Stimulated activated CD8-positive, alpha-beta memory T cell treated with anti-CD3 and anti-CD28 coated beads, Interleukin-12 subunit alpha, Interleukin-12 subunit beta, amount 100 ng/mL, for 4 hours (primary cell): ENCODE measurements around the gene RPS2.

Source experiments
- DNase-seq: peaks from one replicate; pipeline ENCODE4 v3.0.0-alpha.2; 2020; ENCODE audit warnings: low read depth

Gene RPS2

DNA sequence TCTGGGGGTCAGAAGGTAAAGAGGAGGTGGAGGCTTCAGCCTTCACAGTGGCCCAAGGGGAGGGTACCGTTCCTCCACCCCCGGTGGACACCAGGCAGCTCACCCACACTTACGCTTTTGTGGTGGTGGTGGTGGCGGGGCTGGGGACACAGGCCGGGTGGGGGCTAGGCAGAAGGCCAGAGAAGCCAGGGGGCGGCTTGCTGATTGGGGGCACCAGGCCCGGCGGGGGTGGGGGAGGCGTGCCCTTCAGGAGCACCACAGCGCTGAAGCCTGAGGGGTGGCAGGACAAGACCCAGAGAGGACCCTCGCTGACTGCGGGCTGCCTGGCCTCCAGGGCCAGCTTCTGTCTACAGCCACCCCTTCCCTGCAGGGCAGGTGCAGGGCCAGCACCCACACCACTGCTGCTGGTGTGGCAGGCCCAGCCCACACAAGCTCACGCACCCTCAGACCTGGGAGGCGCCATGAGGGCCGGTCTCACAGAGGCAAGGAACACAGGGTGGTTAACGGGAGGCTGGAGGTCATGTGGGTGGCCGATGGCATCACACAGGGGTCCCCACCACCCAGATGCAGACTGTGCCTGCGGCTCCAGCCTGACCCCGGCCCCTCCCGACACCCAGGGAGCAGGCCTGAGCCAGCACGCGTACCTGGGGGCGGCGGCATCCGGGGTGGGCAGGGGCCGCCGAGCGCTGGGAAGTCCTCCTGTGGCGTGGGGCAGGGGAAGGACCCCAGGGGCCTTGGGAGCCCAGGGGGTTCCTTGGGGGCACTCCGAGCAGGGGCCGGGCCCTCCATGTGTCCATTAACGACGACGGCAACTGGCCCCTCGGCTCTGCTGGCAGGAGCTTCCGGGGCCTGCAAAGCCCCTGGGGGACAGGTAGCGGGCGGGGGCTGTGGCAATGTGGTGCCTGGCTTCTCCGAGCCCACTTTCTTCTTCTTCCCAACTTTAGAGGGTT lies 34.5 kb upstream of the RPS2 start:
- no peak for DNase-seq

GRCh38 chr16:1998360-1998835 lies 33.8 kb upstream of the RPS2 start:
- DNase-seq, result no peak

DNA sequence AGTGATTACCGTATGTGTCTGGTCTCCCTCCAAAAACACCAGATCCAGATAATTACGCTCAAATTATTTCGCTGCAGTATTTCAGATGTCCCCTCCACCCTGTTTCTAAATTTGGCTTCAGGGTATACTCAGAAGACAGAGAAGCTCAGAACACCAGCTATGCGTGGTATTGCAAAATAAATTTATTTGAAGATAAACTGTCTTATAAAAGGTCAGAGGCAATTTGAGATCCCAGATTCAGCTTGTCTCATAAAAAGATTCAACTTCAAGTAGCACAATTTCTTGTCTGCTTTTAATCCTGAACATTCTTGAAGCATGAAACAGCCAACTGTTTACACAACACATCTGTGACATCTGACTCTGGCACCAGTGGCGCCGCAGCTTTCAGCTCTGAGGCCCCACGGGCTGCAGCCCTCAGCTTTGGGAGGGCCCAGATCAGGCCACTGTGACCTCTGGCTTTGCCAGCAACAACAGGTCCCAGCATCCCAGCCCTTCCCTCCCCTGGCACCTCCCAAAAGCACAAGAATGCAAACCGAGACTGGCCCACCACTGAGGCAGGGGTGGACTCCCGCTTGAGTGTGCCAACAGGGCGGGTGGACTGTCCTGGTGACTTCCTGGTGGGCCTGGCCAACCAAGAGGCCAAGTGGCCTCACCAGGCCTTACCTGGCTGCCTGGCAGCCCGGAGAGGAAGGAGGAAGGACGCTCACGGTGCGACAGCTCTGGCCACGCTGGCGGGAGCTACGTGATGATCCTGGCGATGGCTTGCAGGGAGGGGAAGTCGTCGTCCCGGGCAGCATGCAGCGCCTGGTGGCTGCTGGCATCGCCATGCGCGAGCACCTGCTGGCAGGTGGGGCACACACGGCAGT lies 33.1 kb upstream of the RPS2 start:
- DNase-seq, result no peak

DNA sequence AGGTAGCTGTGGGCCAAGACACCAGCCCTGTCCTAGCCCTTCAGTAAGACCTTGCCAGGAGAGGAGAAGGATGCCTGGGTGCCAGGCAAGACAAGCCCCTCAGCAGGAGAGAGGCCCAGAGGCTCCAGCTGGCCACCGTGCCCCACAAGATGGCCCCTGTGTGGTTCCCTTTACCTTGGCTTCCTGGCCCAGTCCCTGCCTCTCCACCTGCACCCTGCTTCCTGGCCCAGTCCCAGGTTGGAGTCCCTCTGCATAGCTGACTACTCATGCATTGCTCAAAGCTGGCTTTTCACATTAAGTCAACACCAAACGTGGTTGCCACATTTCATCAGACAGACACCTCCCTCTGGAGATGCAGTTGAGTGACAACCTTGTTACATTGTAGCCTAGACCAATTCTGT lies 29.1 kb upstream of the RPS2 start:
- DNase-seq, result no peak

GRCh38 chr16:1992704-1993317 lies 28.2 kb upstream of the RPS2 start:
- DNase-seq, result no peak

DNA sequence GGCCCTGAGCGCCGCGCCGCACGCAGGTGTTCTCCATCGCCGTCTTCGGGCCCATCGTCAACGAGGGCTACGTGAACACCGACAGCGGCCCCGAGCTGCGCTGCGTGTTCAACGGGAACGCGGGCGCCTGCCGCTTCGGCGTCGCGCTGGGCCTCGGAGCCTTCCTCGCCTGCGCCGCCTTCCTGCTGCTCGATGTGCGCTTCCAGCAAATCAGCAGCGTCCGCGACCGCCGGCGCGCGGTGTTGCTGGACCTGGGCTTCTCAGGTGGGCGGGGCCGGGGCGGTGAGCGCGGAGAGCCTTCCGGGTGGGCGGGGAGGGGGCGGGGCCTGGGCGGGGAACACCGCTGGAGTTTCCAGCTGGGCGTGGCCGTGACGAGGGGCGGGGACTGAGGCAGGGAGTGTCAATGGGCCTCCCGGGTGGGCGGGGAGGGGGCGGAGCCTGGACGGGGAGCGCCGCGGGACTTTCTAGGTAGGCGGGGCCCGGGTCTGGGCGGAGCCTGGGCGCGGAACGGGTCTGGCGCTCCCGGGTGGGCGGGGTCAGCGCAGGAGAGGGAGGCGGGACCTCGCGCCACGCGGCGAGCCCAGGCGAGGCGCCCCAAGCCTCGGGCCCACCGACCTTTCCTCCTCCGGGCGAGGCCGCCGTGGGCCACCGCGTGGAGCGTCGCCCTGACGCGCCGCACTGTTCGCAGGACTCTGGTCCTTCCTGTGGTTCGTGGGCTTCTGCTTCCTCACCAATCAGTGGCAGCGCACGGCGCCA lies 27.5 kb upstream of the RPS2 start:
- DNase-seq, result peak; percentile 97

GRCh38 chr16:1991588-1991947 lies 26.9 kb upstream of the RPS2 start:
- no peak for DNase-seq

GRCh38 chr16:1991135-1991551 lies 26.5 kb upstream of the RPS2 start:
- DNase-seq, result no peak

GRCh38 chr16:1990351-1991134 lies 25.9 kb upstream of the RPS2 start:
- DNase-seq, result no peak

GRCh38 chr16:1990101-1990350 lies 25.4 kb upstream of the RPS2 start:
- no peak for DNase-seq

GRCh38 chr16:1989209-1990100 lies 24.8 kb upstream of the RPS2 start, which contains the start of gene SYNGR3:
Gene SYNGR3 (plus strand): TSS chr16:1989970. CDS start chr16:1990103, 133 bp downstream.
- DNase-seq, result no peak

GRCh38 chr16:1987198-1987597 lies 22.6 kb upstream of the RPS2 start:
- DNase-seq, result no peak

DNA sequence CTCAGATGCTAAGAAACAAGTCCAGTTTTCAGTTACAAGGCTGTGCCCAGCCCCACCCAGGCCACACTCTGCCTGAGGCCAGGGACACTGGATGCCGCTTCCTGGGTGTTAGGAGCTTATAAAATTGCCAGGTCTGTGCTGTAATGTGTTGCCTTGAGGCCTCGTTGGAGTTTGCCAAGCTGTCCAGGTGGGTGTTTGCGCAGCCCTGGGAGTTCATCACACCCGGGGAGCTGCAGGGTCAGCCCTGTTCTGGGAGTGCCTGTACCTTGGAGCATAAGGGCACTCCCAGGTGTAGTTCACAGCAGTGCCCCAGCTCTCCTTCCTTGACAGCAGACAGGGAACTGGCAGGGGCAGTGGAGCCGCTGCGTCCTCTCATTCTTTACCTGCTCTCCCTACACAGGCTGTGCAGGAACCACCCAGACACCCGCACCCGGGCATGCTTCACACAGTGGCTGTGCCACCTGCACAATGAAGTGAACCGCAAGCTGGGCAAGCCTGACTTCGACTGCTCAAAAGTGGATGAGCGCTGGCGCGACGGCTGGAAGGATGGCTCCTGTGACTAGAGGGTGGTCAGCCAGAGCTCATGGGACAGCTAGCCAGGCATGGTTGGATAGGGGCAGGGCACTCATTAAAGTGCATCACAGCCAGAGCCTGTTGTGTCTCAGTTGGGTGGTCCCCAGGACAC lies 21.0 kb upstream of the RPS2 start:
- no peak for DNase-seq

GRCh38 chr16:1984347-1985225 lies 20.0 kb upstream of the RPS2 start:
- DNase-seq, result no peak

- DNase-seq, result peak; percentile 60
Observed at GRCh38 chr16:1983544-1984346, 19.1 kb upstream of the RPS2 start, which contains the start of gene GFER. Gene GFER (plus strand): TSS chr16:1984193. CDS start chr16:1984219, 26 bp downstream.

DNA sequence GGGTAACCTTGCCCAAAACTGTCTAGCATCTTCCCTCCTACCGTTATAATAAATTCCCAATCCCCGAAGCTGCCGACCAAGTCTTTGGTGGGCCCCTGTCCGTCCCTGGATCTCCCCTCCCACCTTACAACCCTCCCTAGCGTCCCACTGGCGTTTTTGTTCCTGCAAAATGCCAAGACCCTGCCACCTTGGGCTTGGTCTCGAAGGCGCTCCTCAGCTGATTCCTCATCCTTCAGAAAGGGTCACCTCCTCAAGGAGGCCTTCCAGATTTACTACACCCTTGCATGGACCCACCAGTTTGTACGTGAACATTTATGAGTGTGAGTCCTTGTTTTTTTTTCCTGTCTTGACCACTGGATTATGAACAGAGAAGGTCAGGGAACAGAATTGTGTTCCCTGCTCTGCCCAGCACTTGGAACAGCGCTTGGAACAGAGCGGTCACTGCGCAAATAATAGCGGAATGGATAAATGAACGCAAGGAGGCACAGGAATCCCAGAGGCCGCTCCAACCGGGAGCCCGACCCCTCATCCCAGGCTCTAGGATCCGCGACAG lies 18.4 kb upstream of the RPS2 start:
- no peak for DNase-seq

DNA sequence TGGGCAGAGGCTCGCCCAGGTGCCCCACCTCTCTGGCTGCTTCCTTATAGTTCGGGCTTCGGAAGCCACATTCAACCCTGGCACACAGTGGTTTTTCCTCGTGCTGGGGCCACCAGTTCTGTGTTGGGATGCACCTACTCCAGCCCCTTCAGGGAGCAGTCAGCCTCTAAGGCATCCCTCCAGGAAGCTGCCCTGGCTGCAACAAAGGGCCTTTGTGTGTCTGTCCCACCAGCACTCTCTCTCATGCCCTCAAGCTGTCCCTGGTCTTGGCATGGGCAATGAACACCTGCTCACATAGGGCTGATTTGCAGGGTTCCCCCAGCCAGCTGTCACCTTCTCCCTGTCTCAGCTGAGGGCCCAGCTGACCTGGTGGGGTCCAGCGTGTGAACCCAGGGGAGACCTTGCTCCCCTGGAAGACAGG lies 17.4 kb upstream of the RPS2 start:
- DNase-seq, result no peak
